Pulmonary artery endothelial cell (primary cell): Measurements from ENCODE around the gene CCDC70. TPM values are rescaled to one million over a fixed set of nuclear protein-coding genes. Genes with fewer than 3 reads are reported as not detected.
A peak's percentile ranks its signal among the peaks of the same experiment; 100 is the strongest.

Experiments used
- DNase-seq: peaks from one replicate; pipeline ENCODE4 v3.0.0-alpha.2; 2011; ENCODE audit warnings: low read depth, low spot score
- total RNA-seq: library from RNA; depleted of rRNA; stranded (reverse); fragments of >200 nt; gene quantifications from 2 replicates; pipeline ENCODE4 v1.2.3, GENCODE V29; 2014

CCDC70 gene
- total RNA-seq, 1 donor from 2014 or later: not detected

GRCh38 chr13:51858433-51859247 is 3.1 kb upstream of the CCDC70 start:
- DNase-seq: no peak

GRCh38 chr13:51862957-51863356 is 1.2 kb downstream of the CCDC70 start:
- no peak for DNase-seq

DNA sequence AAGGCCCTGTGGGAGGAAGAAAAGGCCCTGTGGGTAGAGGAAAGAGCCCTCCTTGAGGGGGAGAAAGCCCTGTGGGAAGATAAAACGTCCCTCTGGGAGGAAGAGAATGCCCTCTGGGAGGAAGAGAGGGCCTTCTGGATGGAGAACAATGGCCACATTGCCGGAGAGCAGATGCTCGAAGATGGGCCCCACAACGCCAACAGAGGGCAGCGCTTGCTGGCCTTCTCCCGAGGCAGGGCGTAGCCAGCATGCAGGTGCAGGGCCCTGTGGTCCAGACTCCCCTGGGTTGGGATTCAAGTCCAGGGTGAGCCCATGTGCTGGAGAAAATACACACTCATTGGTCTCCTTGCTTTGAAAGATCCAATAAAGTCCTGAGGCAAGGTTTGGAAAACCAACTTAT is 4.1 kb downstream of the CCDC70 start:
- DNase-seq: no peak

DNA sequence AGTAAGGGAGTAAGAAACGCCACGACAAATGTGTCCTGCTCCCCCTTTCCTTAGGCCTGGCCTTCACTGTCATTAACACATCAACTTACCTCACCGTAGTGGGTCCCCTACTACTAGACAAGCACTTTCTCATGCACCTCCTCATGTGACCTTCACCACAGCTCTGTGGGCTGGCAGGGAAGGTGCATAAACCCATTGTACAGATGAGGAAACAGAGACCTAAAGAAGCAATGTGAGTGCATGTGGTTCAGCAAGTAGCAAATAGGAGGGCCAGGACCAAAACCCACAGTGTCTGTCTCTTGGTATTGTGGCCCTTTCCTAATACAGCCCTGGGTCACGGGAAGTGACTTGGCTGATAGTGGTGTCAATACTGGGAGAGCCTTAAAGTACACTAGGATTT is 5.3 kb downstream of the CCDC70 start:
- DNase-seq: no peak

DNA sequence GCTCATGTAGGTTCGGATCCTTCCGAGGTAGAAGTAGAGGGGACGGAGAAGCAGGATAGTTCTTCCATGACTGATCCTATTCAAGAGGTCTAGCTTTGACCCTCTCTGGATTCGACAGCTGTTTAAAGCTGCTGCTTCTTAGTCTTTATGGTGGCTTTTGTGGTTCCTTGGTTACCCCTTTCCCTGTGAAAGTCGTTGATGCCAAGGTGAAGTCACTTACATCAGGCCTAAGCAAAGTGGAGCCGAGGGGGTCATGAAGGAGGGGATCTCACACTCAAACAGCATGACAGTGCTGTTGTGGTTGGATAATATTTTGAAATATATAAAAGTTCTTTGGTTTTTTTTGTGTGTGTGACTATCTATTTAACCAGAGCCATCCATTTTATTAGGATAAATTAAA is 8.1 kb downstream of the CCDC70 start:
- DNase-seq: no peak

- DNase-seq: no peak
Measured at GRCh38 chr13:51870616-51871015, 8.8 kb downstream of the CCDC70 start.

- DNase-seq: no peak
Measured at GRCh38 chr13:51873117-51873798, 11.5 kb downstream of the CCDC70 start.

- DNase-seq: no peak
Measured at GRCh38 chr13:51873837-51874236, 12.1 kb downstream of the CCDC70 start.

- no peak for DNase-seq
Measured at GRCh38 chr13:51874651-51875050, 12.9 kb downstream of the CCDC70 start.

DNA sequence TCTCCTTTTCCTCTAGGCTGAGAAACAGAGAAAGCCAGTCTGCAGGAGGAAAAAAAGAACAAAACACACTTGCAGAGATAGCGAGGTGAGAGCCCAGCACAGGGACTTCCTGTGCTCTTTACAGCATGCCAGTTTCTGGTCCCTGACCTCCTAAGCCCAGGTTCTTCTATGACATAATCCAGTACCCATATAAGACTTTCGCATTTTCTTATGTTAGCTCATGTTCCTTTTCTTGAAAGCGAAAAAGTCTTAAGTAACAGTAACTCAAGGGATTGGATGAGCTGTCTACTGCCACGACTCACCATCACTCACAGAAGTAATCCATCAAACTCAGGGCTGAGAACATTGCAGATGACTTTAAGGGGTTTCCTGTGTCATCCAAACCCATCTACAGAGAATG is 17.4 kb downstream of the CCDC70 start:
- no peak for DNase-seq

- DNase-seq: no peak
Measured at GRCh38 chr13:51881296-51881695, 19.5 kb downstream of the CCDC70 start.

- no peak for DNase-seq
Measured at GRCh38 chr13:51882570-51883225, 20.9 kb downstream of the CCDC70 start.

DNA sequence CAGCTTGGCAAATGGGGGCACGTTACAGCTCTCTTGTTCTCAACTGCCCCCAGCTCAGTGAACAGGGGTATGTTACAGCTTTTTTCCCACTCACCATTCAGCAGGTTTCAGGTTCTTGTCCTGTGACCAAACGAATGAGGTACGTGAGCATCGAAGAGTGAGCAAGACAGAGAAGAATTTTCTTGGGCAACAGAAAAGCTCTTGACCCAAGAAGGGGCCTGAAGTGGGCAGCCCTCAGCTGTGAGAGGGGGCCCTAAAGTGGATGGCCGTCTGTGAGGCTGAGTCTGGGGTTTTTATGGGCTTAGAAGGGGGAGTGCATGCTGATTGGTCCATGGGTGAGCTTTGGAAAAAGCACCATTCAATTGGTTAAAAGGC is 21.4 kb downstream of the CCDC70 start:
- no peak for DNase-seq

GRCh38 chr13:51885651-51886050 is 23.9 kb downstream of the CCDC70 start:
- no peak for DNase-seq

DNA sequence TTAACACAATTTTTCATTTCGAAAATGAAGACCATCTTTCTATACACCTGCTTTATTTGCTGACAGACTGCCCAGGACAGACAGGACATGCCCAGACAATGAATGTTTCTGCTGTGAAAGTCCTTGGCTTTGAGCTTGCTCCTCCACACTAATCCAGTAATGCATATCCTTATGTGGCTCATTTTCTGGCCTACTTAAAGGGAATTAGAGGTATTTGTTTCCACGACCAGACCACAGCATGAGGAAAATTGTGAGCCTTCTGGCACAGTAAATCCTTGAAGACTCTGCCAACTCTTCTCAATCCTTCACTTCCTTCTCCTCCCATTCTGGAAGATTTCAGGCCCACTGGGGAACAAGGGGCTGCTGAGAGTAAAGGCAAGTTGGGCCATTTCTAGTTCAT is 25.7 kb downstream of the CCDC70 start:
- no peak for DNase-seq

- DNase-seq: no peak
Measured at GRCh38 chr13:51892657-51893056, 30.9 kb downstream of the CCDC70 start.

GRCh38 chr13:51894239-51894638 is 32.5 kb downstream of the CCDC70 start:
- no peak for DNase-seq

- peak; percentile 8 for DNase-seq
Measured at GRCh38 chr13:51895906-51896888, 34.4 kb downstream of the CCDC70 start.

DNA sequence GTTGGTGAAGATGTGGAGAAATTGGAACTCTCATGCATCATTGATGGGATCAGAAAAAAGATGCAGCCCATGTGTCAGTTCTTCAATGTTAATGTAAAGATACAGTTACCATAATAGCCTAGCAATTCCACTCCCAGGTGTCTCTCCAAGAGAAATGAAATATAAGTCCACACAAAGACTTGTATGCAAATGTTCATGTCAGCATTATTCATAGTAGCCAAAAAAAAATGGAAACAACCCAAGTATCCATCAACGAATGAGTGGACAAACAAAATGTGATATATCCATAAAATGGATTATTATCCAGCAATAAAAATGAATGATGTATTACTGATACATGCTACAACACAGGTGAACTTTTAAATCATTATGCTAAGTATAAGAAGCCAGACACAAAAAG is 38.7 kb downstream of the CCDC70 start:
- DNase-seq: no peak

GRCh38 chr13:51902776-51903175 is 41.0 kb downstream of the CCDC70 start:
- DNase-seq: no peak

GRCh38 chr13:51905787-51906186 is 44.0 kb downstream of the CCDC70 start:
- no peak for DNase-seq
